SK-N-SH (cell line): ENCODE results near the gene ERRFI1. TPM values are rescaled to one million over a fixed set of nuclear protein-coding genes. Genes with fewer than 3 reads are reported as not detected.
"Not testable (repeated sequence)": the region's sequence is repeated elsewhere in the genome, so short reads cannot be mapped to it uniquely, and the experiment has no call there.

Experiments
- CTCF ChIA-PET: fragments of 300-600, 350-600 bp; formaldehyde crosslinking; extraction: SDS; loops from one replicate; lab custom pipeline; 2021; lab: Yijun Ruan, JAX
- POLR2A ChIA-PET: fragments of 350-600 bp; sonication (Branson Sonifier 250); formaldehyde crosslinking; extraction: SDS; loops from one replicate; lab custom pipeline; 2020; ENCODE audit warnings: antibody characterized with exemption, inconsistent platforms; lab: Yijun Ruan, JAX
- DNase-seq: peaks from one replicate; pipeline ENCODE4 v3.0.0; 2012
- H2AFZ ChIP-seq: fragments of 200-600 bp; sonication (generic); 2 replicates; pipeline ENCODE4 v1.8.1; 2016; ENCODE audit warnings: antibody characterized with exemption, mild to moderate bottlenecking, low read depth
- H3F3A ChIP-seq: fragments of 200-600 bp; sonication (generic); replicated peaks from 2 replicates; pipeline ENCODE3; 2016; ENCODE audit warnings: antibody characterized with exemption, mild to moderate bottlenecking; ENCODE audit not compliant: insufficient read depth
- H3K27ac ChIP-seq, 2 experiments: fragments of 200-500 bp in 1 of 2; fragments of 200-600 bp in 1 of 2; sonication (Bioruptor generic) in 1 of 2; sonication (generic), shearing (Covaris generic) in 1 of 2; 2 replicates each; pipeline versions ENCODE4 v1.5.1 to v1.6.1; 2014 to 2016; ENCODE audit warnings: low read depth in 2 of 2, inconsistent platforms in 1 of 2, low read length in 1 of 2, mild to moderate bottlenecking in 1 of 2, mixed read lengths in 1 of 2
- H3K27me3 ChIP-seq: fragments of 200-600 bp; sonication (generic), shearing (Covaris generic); 2 replicates; pipeline ENCODE4 v1.6.1; 2016; ENCODE audit warnings: mixed run types; ENCODE audit not compliant: insufficient read depth
- H3K36me3 ChIP-seq, 2 experiments: fragments of 200-500 bp in 1 of 2; fragments of 200-600 bp in 1 of 2; sonication (Bioruptor generic) in 1 of 2; sonication (generic) in 1 of 2; replicated peaks in 1 of 2; 2 replicates each; pipeline versions ENCODE3 to v1.5.1; 2014 to 2016; ENCODE audit warnings: low read length in 1 of 2, mild to moderate bottlenecking in 1 of 2; ENCODE audit not compliant: insufficient read depth in 2 of 2, control insufficient read depth in 1 of 2
- H3K4me1 ChIP-seq, 2 experiments: fragments of 200-500 bp in 1 of 2; fragments of 200-600 bp in 1 of 2; sonication (Bioruptor generic) in 1 of 2; sonication (generic), shearing (Covaris generic) in 1 of 2; 2 replicates each; pipeline versions ENCODE4 v1.5.1 to v1.6.1; 2014 to 2016; ENCODE audit warnings: low read depth in 1 of 2, low read length in 1 of 2, mixed run types in 1 of 2; ENCODE audit not compliant: insufficient read depth in 2 of 2, control insufficient read depth in 1 of 2
- H3K4me2 ChIP-seq: fragments of 200-600 bp; sonication (generic), shearing (Covaris generic); 2 replicates; pipeline ENCODE4 v1.6.1; 2017; ENCODE audit warnings: mixed run types
- H3K4me3 ChIP-seq, 2 experiments: fragments of 200-500 bp in 1 of 2; fragments of 200-600 bp in 1 of 2; sonication (Bioruptor generic) in 1 of 2; sonication (generic), shearing (Covaris generic) in 1 of 2; 2 replicates each; pipeline versions ENCODE4 v1.5.1 to v1.8.1; 2014 to 2016; ENCODE audit warnings: low read depth in 2 of 2, inconsistent platforms in 1 of 2, low read length in 1 of 2, mild to moderate bottlenecking in 1 of 2, mixed read lengths in 1 of 2, moderate library complexity in 1 of 2
- H3K79me2 ChIP-seq: fragments of 200-600 bp; sonication (generic); 2 replicates; pipeline ENCODE4 v1.8.1; 2017; ENCODE audit warnings: mild to moderate bottlenecking; ENCODE audit not compliant: insufficient read depth
- H3K9ac ChIP-seq: fragments of 200-600 bp; sonication (generic); 2 replicates; pipeline ENCODE4 v1.6.1; 2017; ENCODE audit warnings: mixed run types
- H3K9me2 ChIP-seq: fragments of 200-600 bp; sonication (generic); 2 replicates; pipeline ENCODE4 v1.6.1; 2017; ENCODE audit warnings: mixed run types
- H3K9me3 ChIP-seq: fragments of 200-600 bp; sonication (generic); 2 replicates; pipeline ENCODE4 v1.6.1; 2017; ENCODE audit warnings: mixed run types, mild to moderate bottlenecking, moderate library complexity
- H4K20me1 ChIP-seq: fragments of 200-600 bp; sonication (generic); 2 replicates; pipeline ENCODE4 v1.6.1; 2017; ENCODE audit warnings: mild to moderate bottlenecking, mixed run types; ENCODE audit not compliant: insufficient read depth
- CHD2 ChIP-seq: fragments of 150-350 bp; IDR thresholded peaks from 2 replicates; pipeline ENCODE4 v1.6.1; 2018; ENCODE audit warnings: low read length; ENCODE audit not compliant: partially characterized antibody
- EZH2phosphoT487 ChIP-seq: fragments of 200-600 bp; sonication (generic); IDR thresholded peaks from 2 replicates; pipeline ENCODE4 v1.6.1; 2017; ENCODE audit warnings: low read depth, mixed run types, mild to moderate bottlenecking, antibody characterized with exemption, moderate library complexity, borderline replicate concordance
- FOSL2 ChIP-seq: IDR thresholded peaks from 2 replicates; pipeline ENCODE4 v1.4.0; 2012; ENCODE audit warnings: low read depth, mild to moderate bottlenecking, moderate library complexity, borderline replicate concordance
- FOXJ3 ChIP-seq: sonication (generic); formaldehyde crosslinking; IDR thresholded peaks from 2 replicates; pipeline ENCODE4 v1.5.1; 2020; ENCODE audit warnings: mild to moderate bottlenecking, missing genetic modification reagents
- JUND ChIP-seq: IDR thresholded peaks from 2 replicates; pipeline ENCODE4 v1.4.0; 2012
- NFIC ChIP-seq: IDR thresholded peaks from 2 replicates; pipeline ENCODE4 v1.4.0; 2012; ENCODE audit warnings: borderline replicate concordance
- POLR2AphosphoS5 ChIP-seq: IDR thresholded peaks from 2 replicates; pipeline ENCODE4 v1.6.1; 2012; ENCODE audit warnings: low read depth, low read length
- RFX5 ChIP-seq: IDR thresholded peaks from 2 replicates; pipeline ENCODE4 v1.6.1; 2012; ENCODE audit warnings: mild to moderate bottlenecking, improper control_type of control experiment, low read length
- RXRA ChIP-seq: IDR thresholded peaks from 2 replicates; pipeline ENCODE4 v1.4.0; 2012; ENCODE audit warnings: low read depth, mild to moderate bottlenecking, borderline replicate concordance
- SIN3A ChIP-seq: IDR thresholded peaks from 2 replicates; pipeline ENCODE4 v1.6.1; 2012; ENCODE audit warnings: low read depth, mild to moderate bottlenecking, low read length, moderate library complexity, borderline replicate concordance
- SMC3 ChIP-seq: IDR thresholded peaks from 2 replicates; pipeline ENCODE4 v1.6.1; 2012; ENCODE audit warnings: low read depth, low read length, improper control_type of control experiment
- TEAD4 ChIP-seq: IDR thresholded peaks from 2 replicates; pipeline ENCODE4 v1.4.0; 2012; ENCODE audit warnings: mild to moderate bottlenecking, borderline replicate concordance; ENCODE audit not compliant: insufficient read depth
- YY1 ChIP-seq: IDR thresholded peaks from 2 replicates; pipeline ENCODE4 v1.4.0; 2012; ENCODE audit warnings: low read depth, mild to moderate bottlenecking
- WGBS: methylation state at CpG from one replicate; pipeline ENCODE4 v1.1.6; 2017; ENCODE audit warnings: low lambda C conversion rate; 5-methylcytosine and 5-hydroxymethylcytosine counted together
- polyA plus RNA-seq, 3 experiments: library from polyadenylated mRNA; depleted of rRNA; stranded (reverse); fragments of >200 nt; gene quantifications; 2 replicates each; pipeline ENCODE4 v1.2.3, GENCODE V29; 2012
- TF ChIP-seq, protein P1 (sequence below): IDR thresholded peaks from 2 replicates; pipeline ENCODE4; 2012
- TF ChIP-seq, protein P2 (sequence below): IDR thresholded peaks from 2 replicates; pipeline ENCODE4 v1.4.0; 2012; ENCODE audit warnings: low read depth, borderline replicate concordance
- TF ChIP-seq, protein P3 (sequence below): IDR thresholded peaks from 2 replicates; pipeline ENCODE4 v1.4.0; 2012; ENCODE audit warnings: low read depth, borderline replicate concordance

The ERRFI1 gene
- polyA plus RNA-seq, 1 of the 3 experiments (the other 2 are of a cell fraction), result 65.6 TPM

DNA sequence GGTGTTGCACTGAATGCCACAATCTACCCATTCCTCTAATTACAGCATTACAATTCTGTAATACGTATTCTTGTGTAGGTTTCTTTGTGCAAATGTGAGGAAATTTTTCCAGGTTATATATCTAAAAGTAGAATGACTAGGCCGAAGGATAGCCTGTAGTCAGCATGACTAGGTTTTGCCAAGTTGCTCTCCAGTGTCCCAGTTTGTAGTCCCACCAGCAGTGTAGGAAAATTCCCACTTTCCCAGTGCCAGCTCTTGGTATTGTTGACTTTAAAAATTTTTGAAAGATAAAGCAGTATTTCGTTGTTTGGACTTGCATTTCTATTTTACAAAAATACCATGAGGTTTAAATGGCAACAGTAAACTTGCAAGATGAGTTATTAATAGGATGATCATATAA lies 61.6 kb downstream of the ERRFI1 start (continued):
- no peak for TF ChIP-seq RXRA

DNA sequence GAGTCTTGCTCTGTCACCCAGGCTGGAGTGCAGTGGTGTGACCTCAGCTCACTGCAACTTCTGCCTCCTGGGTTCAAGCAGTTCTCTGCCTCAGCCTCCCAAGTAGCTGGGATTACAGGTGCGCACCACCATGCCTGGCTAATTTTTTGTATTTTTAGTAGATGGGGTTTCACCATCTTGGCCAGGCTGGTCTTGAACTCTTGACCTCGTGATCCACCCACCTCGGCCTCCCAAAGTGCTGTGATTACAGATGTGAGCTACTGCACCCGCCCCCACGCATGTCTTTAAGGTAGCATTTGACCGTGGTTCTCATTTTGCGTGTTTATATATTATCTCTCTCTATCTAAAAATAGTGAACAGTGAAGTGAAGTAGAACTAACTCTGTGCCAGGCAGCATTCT lies 62.3 kb downstream of the ERRFI1 start:
- H3K27me3 ChIP-seq, H3K9ac ChIP-seq, H3K4me2 ChIP-seq, H3K9me2 ChIP-seq, H2AFZ ChIP-seq, H3F3A ChIP-seq, H3K4me1 ChIP-seq, H4K20me1 ChIP-seq, H3K9me3 ChIP-seq, H3K27ac ChIP-seq, H3K4me3 ChIP-seq, DNase-seq: not testable (repeated sequence)
- peaks cover 35 to 43% of the 10 kb centered on the region in 2 experiments for H3K36me3 ChIP-seq
- ChIA-PET POLR2A (interaction anchor here (0.7 kb wide), 1 partner anchor 15 kb away, joined by 3 read pairs; no protein-coding TSS in a partner anchor), CTCF (interaction anchor here (1.2 to 3.1 kb wide), 2 partner anchors 12 kb away, joined by 7 to 17 read pairs; no protein-coding TSS in a partner anchor)
- peaks cover 69% of the 10 kb centered on the region for H3K79me2 ChIP-seq
- 89% methylated on average over 7 of the region's 7 CpGs for WGBS

DNA sequence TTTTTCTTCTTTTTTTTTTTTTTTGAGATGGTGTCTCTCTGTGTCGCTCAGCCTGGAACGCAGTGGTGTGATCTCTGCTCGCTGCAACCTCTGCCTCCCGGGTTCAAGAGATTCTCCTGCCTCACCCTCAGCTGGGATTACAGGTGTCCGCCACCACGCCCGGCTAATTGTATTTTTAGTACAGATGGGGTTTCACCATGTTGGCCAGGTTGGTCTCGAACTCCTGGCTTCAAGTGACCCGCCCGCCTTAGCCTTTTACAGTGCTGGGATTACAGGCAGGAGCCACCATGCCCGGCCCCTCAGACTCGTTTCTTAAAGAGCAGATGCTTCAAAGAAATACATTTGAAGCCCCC lies 62.8 kb downstream of the ERRFI1 start:
- CTCF ChIA-PET, result interaction anchor here (0.9 to 3.1 kb wide), 2 partner anchors 12 to 20 kb away, joined by 4 to 17 read pairs; no protein-coding TSS in a partner anchor
- H2AFZ ChIP-seq, DNase-seq, H3K9me2 ChIP-seq, H3K4me2 ChIP-seq, H3K9ac ChIP-seq, POLR2A ChIA-PET, H3K4me1 ChIP-seq, H3F3A ChIP-seq, H3K9me3 ChIP-seq, H3K27ac ChIP-seq, H3K27me3 ChIP-seq, H3K4me3 ChIP-seq, H4K20me1 ChIP-seq: not testable (repeated sequence)
- 93% methylated on average over 12 of the region's 12 CpGs for WGBS
- Histone ChIP-seq H3K36me3 (peaks cover 34 to 40% of the 10 kb centered on the region in 2 experiments), H3K79me2 (peaks cover 65% of the 10 kb centered on the region)

DNA sequence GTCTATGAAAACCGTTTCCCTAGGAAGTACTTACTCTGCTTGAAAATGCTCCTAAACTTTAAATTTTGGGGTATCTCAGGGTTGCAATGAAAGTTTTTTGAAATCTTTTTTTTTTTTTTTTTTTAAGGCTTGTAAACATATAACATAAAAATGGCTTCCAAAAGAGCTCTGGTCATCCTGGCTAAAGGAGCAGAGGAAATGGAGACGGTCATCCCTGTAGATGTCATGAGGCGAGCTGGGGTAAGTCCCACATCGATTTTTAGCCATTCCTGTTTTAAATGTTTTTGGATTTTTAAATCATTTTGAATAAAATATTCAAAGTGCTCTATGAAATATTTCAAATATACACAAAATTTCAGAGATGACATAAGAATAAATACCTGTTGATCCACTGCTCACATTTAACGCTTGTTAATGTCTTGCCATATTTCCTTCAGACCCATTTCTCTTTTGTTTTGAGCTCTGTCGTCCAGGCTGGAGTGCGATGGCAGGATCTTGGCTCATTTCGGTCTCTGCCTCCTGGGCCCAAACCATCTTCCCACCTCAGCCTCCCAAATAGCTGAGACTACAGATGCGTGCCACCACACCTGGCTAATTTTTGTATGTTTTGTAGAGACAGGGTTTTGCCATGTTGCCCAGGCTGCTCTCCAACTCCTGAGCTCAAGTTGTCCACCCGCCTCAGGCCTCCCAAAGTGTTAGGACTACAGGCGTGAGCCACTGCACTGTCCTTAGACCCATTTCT lies 63.3 kb downstream of the ERRFI1 start:
- H3K4me3 ChIP-seq, result peak overlapping the region; percentile 71 to 72; a peak in 3 of 4 replicates
- TF ChIP-seq POLR2AphosphoS5, result no peak
- TF ChIP-seq, protein P1, sequence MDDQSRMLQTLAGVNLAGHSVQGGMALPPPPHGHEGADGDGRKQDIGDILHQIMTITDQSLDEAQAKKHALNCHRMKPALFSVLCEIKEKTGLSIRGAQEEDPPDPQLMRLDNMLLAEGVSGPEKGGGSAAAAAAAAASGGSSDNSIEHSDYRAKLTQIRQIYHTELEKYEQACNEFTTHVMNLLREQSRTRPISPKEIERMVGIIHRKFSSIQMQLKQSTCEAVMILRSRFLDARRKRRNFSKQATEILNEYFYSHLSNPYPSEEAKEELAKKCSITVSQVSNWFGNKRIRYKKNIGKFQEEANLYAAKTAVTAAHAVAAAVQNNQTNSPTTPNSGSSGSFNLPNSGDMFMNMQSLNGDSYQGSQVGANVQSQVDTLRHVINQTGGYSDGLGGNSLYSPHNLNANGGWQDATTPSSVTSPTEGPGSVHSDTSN, result no peak
- no peak for TF ChIP-seq SIN3A
- no peak for TF ChIP-seq FOXJ3 (CRISPR knock-in tag)
- TF ChIP-seq FOSL2, result no peak
- TF ChIP-seq, protein P2, sequence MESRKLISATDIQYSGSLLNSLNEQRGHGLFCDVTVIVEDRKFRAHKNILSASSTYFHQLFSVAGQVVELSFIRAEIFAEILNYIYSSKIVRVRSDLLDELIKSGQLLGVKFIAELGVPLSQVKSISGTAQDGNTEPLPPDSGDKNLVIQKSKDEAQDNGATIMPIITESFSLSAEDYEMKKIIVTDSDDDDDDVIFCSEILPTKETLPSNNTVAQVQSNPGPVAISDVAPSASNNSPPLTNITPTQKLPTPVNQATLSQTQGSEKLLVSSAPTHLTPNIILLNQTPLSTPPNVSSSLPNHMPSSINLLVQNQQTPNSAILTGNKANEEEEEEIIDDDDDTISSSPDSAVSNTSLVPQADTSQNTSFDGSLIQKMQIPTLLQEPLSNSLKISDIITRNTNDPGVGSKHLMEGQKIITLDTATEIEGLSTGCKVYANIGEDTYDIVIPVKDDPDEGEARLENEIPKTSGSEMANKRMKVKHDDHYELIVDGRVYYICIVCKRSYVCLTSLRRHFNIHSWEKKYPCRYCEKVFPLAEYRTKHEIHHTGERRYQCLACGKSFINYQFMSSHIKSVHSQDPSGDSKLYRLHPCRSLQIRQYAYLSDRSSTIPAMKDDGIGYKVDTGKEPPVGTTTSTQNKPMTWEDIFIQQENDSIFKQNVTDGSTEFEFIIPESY, result no peak
- TF ChIP-seq YY1, result no peak
- no peak for TF ChIP-seq RFX5
- no peak for TF ChIP-seq NFIC
- TF ChIP-seq EZH2phosphoT487, result no peak
- TF ChIP-seq, protein P3, sequence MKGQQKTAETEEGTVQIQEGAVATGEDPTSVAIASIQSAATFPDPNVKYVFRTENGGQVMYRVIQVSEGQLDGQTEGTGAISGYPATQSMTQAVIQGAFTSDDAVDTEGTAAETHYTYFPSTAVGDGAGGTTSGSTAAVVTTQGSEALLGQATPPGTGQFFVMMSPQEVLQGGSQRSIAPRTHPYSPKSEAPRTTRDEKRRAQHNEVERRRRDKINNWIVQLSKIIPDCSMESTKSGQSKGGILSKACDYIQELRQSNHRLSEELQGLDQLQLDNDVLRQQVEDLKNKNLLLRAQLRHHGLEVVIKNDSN, result no peak
- no peak for TF ChIP-seq CHD2
- TF ChIP-seq SMC3, result no peak
- TF ChIP-seq TEAD4, result no peak
- no peak for TF ChIP-seq JUND

More for the DNA sequence above, 63.3 kb downstream of the ERRFI1 start:
- DNase-seq, result no peak
- Histone ChIP-seq H3F3A (peaks cover 8% of the 10 kb centered on the region), H4K20me1 (0 out of 2 replicates have a peak, but pooled peaks cover 8% of the 10 kb centered on the region), H3K9ac (peak overlapping the region; percentile 91; the same call in 1 of the 2 replicates), H3K79me2 (peaks cover 61% of the 10 kb centered on the region), H2AFZ (no peak overlapping the region), H3K36me3 (peaks cover 34 to 39% of the 10 kb centered on the region in 2 experiments), H3K27ac (peak overlapping the region in 1 of 2 experiments; percentile 79; a peak in 2 of 4 replicates), H3K9me3 (no peaks in the 10 kb centered on the region), H3K4me2 (peak overlapping the region; percentile 72), H3K27me3 (no peaks in the 10 kb centered on the region), H3K9me2 (no peaks in the 10 kb centered on the region), H3K4me1 (peaks cover 0 to 4% of the 10 kb centered on the region in 2 experiments; a peak in 2 of 4 replicates)
- CTCF ChIA-PET, result interaction anchor here (0.9 to 3.1 kb wide), 2 partner anchors 13 to 20 kb away, joined by 4 to 17 read pairs; no protein-coding TSS in a partner anchor
- WGBS, result 85% methylated on average over 11 of the region's 11 CpGs
- POLR2A ChIA-PET, result no interaction called here
